ENCODE measurements around the gene SELENON.

DNA sequence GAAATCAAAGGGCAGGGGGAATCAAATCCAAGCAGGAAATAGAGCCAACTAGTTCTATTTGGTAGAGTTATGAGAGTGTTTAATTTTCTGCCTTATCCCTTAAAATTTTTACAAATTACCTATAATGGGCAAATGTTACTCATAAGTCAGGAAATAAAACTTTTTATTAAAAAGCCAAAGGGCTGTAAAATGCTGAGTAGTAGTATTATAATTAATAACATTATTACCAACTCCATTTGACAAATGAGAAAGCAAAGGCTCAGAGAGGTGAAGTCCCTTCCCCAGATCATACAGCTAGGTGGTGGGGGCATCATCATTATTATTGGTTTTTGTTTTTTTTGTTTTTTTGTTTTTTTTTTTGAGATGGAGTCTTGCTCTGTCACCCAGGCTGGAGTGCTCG is 3.4 kb downstream of the SELENON start:
- TF ChIP-seq, protein P1, sequence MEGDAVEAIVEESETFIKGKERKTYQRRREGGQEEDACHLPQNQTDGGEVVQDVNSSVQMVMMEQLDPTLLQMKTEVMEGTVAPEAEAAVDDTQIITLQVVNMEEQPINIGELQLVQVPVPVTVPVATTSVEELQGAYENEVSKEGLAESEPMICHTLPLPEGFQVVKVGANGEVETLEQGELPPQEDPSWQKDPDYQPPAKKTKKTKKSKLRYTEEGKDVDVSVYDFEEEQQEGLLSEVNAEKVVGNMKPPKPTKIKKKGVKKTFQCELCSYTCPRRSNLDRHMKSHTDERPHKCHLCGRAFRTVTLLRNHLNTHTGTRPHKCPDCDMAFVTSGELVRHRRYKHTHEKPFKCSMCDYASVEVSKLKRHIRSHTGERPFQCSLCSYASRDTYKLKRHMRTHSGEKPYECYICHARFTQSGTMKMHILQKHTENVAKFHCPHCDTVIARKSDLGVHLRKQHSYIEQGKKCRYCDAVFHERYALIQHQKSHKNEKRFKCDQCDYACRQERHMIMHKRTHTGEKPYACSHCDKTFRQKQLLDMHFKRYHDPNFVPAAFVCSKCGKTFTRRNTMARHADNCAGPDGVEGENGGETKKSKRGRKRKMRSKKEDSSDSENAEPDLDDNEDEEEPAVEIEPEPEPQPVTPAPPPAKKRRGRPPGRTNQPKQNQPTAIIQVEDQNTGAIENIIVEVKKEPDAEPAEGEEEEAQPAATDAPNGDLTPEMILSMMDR (IDR thresholded peaks at IDR 0.05 in 8 of 11, conservative IDR thresholded peaks at IDR 0.05 in 3 of 11) = no peak
- no peak for TF ChIP-seq POLR2A (IDR thresholded peaks at IDR 0.05)
